Measurements from ENCODE around the gene TMEM263. TPM values are rescaled to one million over a fixed set of nuclear protein-coding genes. Genes with fewer than 3 reads are reported as not detected.
"Not testable (repeated sequence)": the region's sequence is repeated elsewhere in the genome, so short reads cannot be mapped to it uniquely, and the experiment has no call there.

Gene TMEM263
- total RNA-seq = 46.8 and 48.1 TPM in 2 replicates

DNA sequence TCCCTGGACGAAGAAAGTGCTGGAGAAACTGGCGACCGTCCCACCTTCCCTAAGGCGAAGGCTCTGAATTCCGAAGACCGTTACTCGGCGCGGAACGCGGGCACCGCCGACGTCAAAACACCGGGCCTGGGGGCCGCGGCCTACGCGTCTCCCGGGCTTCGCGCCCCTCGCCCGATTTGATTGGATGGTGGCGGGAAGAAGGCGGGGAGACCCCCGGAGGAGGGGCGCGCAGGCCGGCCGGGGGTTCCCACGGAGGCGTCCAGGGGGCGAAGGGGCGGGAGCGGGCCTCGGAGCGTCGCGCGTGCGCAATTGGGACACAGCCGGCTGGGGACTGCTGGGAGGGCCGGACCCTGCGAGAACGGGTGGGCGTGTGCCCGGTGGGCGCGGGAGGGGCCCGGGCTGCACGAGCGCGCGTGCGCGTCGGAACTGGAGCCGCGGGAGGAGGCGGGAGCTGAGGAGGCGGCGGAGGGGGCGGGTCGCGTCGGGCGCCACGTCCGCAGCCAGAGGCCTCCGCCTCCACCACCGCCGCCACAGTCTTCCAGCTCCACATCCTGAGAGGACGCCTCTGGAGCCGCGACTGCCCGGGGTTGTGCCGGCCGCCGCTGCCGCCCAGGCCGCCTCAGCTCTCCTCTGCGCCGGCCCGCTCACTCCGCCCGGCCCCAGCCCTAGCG is at the start of gene TMEM263:
TSS of gene TMEM263 (plus strand) at position 531 of the 671 bp plus-strand sequence. CDS start 11,210 bp downstream, outside the sequence.
- peak; percentile 99 for DNase-seq

DNA sequence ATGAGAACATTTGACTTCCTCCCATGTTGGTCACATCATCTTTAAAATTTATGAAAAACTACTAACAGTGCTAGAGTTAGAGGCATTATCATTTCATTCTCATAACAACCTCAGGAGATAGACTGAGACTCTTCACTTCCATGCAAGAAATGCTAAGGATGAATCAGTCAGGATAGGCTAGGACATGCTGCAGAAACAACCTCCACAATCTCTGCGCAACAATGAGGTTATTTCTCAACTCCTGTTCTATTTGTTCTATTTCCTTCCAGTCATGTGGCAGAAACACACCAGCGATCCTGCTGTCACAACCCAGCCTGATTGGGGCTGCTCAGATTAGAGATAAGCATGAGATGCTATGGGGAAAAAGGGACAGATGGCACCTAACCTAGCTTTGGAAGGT is 49.0 kb upstream of the TMEM263 start:
- DNase-seq = no peak

DNA sequence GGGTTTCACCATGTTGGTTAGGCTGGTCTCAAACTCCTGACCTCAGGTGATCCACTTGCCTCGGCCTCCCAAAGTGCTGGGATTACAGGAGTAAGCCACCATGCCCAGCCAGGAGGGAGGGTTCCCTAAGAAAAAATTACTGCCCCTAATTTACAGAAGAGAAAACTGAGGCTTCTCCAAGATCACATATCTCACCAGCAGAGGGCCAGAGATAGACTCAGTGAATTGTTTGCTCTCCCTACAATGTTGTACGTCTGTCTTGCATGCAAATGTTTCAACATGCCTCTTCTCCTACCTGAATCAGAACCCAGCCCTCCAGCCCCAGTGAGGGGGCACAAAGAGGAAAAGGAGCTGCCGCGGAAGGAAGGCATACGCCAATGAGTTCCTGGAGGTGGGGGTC is 48.3 kb upstream of the TMEM263 start:
- DNase-seq = no peak

DNA sequence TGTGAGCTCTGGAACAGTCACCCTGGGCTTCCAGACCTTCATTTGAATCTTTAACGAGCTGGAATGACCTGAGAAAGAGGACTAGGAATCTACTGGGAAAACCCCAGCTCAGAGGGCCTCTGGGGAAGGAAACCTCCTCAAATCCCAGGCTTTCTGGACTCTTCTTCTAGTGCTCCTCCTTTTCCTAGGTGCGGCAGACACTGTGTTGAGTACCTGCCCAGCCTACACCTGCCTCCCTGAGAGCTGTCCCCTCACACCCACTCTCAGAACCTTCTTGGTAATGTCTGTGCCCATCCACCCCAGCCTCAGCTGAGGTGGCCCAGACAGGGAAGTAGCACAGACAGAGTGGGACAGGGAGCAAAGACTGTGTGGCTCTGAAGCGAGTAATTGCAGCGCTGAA is 47.9 kb upstream of the TMEM263 start:
- no peak for DNase-seq

DNA sequence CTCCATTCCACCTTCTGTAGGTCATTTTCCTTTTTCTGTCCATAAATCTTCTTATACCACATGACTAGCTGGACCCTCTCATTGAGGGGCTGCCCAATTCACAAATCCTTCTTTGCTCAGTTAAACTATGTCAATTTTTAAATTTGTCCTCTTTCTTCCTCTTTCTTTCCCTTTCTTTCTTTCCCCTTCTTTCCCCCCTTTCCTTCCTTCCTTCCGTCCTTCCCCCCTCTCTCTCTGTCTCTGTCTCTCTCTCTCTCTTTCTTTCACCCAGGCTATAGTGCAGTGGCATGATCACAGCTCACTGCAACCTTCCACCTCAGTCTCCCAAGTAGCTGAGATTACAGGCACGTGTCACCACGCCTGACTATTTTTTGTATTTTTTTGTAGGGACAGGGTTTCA is 47.1 kb upstream of the TMEM263 start:
- no peak for DNase-seq

DNA sequence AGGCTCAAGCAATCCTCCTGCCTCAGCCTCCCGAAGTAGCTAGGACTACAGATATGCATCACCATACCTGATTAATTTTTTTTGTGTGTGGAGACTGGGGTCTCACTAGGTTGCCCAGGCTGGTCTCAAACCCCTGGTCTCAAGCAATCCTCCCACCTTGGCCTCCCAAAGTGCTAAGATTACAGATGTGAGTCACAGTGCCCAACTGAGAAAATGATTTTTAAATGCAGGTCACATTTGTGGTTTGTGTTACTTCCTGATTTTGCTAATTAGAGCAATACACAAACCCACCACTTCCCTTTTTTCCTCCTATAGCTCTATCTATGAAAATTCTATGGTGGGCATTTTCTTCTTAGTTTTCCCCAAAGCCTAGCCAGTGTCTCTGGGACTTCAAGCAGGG is 45.5 kb upstream of the TMEM263 start:
- no peak for DNase-seq

DNA sequence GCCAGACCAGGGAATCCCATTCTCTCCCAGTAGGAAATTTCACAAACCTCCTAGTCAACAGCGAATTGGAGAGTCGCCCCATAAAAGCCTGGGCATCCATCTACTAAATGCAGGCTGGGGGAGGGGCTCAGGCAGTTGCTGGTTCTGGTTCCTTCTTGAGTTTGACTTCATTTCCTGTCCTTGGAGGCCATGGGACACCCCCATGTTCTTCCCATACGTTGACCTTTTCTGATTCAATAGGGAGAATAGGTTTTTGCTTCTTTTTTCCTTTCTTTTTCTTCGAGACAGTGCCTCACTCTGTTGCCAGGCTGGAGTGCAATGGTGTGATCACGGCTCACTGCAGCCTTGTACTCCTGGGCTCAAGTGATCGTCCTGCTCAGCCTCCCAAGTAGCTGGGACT is 44.1 kb upstream of the TMEM263 start:
- no peak for DNase-seq

DNA sequence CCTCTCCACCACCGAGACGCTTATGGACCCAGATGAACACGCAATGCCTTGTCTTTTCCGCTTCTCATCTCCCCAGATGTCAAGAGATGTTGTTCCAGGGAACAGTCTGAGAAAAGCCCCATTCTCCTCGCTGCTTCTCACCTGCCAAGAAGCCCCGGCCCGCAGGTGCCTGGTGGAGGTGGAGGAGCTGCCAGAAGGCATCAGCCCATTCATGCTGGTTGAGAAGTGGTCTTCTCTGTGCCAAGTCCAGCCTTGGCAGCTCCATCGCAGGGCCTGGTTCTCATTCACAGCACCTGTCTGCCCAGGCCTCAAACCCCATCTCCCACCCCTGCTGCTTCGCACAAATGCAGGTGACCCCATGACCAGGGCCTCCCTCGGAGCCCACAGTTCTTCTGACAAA is 42.3 kb upstream of the TMEM263 start:
- DNase-seq = no peak

DNA sequence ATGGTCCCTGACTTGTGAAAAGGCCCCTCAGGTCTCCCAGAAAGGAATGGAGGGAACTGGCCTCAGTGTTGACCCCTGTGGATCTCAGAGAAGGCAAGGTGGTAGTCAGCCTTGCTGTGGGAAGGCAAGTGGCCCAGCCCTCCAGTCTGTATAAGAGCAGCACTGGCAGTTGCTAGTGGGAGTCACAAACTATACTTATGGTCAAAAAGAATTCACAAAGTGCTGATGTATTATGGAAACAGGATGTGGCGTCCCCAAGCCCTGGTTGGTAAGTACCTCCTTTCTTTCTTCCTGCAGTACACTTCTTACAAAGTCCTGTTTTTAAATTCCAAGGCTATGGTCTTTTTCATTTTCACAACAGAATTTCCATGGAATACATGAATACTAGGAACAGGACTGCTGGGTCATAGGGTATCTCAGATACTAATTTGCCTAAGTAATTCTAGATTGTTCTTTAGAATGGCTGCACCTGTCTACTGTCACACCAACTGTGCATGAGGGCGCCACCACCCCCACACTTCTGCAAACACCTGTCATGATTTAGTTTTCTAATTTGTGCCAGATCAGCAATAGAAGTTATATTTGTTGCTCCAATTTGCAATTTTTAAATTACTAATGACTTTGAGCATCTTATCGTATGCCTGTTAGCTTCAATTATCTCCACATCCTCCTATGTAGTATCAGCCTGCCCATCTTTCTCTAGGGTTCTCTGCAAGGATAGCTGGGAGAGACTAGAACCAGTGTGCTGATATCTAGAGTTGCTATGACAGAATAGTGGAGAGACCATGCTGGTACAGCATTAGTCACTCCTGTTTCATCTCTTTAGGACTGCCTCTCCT is 40.7 kb upstream of the TMEM263 start:
- DNase-seq = no peak

DNA sequence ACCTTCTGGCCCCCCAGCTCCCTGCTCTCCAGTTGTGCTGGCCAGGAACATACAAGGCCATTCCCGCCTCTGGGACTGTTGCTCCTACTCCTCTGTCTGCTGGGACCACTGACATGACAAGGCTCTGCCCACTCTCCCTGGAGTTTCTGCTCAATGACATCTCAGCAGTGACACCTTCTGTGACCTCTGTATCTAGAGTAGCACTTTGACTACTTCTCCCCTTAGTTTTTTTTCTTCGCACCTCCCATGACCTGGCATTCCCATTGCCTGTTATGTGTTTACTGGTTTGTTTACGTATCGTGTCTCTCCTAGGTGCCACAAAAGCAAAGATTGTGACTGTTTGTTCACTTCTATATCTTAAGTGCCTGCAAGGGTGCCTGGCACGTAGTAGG is 40.1 kb upstream of the TMEM263 start:
- no peak for DNase-seq

DNA sequence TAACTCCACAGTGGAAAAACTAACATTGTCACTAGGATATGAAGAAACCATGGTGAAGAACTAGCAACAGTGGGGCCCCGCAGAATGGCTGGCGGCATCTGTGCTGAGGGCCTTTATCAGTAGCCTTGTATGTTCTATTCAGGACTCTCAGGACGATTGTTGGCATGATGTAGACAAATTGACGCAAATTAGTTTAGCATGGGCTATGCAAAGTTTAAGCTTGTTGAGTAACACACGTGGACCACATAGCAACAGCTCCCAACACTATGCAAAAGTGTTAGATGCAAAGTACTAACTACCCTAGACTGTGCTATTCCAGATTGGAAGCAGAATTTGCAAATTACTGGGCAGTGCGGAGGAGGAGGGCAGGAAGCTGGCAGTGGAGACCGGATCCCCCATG is 38.2 kb upstream of the TMEM263 start:
- peak; percentile 19 for DNase-seq

DNA sequence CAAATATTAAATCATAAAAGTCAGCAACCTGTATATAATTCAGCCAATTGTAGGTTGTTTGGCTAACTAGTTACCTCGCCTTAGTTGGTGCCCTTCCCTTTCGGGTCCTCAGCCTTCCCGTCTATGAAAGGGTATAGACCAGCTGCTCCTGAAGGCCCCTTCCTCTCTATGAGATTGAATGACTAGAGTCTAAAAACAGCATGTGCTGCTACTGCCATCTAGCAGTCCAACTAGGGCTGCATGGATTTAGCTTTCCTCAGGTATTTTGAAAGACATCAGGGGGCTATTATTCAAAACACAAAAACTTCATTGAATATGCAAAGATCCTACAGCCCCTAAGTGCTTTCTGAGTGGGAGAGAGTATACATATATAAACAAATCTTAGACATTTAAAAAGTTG is 37.0 kb upstream of the TMEM263 start:
- DNase-seq = peak; percentile 59

DNA sequence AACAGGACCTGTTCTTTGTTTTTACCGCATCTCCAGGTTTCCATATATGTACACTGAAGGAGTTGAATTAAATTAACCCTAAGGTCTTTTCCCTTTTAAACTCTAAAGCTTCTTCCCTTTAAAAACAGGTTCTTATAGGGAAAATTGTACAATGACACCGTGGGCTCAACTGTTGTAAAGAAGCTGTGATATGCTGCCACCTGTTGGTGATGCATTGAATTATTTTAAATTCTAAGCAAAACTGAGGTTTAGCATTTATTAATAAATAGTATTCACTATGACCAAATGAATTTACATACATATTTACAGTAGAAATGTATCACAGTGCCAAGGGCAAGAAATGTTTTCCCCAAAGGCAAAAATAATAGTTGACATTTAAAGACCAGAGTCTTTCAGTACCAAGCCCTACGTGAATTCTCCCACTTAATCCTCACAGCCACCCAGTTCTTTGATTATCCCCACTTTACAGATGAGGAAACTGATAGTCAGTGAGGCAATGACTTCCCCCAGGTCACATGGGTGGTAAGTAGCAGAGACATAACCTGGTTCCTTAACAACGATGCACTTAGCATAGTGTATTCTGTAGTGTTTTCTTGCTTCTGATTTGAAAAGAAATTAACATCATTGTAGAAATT is 35.7 kb upstream of the TMEM263 start:
- DNase-seq = peak; percentile 78

DNA sequence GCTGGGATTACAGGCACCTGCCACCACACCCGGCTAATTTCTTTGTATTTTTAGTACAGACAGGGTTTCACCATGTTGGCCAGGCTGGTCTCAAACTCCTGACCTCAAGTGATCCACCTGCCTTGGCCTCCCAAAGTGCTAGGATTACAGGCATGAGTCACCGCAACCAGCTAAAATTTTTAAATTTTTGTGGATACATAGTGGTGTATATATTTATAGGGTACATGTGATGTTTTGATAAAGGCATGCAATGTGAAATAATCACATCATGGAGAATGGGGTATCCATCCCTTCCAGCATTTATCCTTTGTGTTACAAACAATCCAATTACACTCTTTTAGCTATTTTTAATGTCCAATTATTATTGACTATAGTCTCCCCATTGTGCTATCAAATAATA is 33.7 kb upstream of the TMEM263 start:
- DNase-seq = not testable (repeated sequence)

DNA sequence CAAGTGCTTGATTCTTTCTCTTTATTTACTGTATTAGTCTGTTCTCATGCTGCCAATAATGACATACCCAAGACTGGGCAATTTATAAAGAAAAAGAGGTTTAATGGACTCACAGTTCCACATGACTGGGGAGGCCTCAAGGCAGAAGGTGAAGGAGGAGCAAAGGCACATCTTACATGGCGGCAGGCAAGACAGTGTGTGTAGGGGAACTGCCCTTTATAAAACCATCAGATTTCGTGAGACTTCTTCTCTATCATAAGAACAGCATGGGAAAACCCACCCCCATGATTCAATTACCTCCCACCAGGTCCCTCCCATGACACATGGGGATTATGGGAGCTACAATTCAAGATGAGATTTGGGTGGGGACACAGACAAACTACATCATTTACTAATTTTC is 32.1 kb upstream of the TMEM263 start:
- DNase-seq = not testable (repeated sequence)

DNA sequence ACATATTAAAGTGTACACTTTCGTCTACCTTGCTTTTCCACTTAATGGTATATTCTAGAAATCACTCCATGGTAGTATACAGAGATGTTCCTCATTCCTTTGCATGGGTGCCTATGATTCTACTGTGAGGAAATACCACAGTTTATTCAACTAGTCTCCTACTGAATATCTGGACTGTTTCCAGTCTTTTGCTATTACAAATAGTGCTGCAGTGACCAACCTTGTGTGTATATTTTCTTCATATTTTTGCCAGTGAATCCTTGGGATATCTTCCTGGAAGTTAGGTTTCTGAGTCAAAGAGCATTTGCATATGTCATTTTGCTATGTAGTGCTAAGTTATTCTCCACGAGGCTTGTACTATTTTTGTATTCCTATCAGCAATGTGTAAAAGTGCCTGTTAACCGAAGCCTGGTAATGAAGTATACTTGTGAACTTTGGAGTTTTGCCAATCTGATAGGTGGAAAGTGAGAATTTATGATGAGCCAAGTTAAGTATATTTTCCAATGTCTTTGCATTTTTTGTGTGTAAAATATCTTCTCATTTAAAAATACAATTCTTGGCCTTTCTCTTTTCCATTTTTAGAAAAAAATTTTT is 31.3 kb upstream of the TMEM263 start:
- no peak for DNase-seq

DNA sequence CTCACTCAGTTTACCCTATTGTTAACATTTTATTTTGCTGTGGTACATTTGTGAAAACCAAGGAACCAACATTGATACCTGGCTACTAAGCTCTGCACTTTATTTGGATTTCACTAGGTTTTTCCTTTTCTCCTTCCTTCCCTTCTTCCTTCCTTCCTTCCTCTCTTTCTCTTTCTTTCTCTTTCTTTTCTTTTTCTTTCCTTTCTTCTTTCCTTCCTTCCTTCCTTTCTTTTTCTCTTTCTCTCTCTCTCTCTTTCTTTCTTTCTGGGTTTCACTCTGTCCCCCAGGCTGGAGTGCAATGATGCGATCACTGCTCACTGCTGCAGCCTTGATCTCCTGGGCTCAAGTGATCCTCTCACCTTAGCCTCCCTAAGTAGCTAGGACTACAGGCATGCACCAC is 29.1 kb upstream of the TMEM263 start:
- no peak for DNase-seq

DNA sequence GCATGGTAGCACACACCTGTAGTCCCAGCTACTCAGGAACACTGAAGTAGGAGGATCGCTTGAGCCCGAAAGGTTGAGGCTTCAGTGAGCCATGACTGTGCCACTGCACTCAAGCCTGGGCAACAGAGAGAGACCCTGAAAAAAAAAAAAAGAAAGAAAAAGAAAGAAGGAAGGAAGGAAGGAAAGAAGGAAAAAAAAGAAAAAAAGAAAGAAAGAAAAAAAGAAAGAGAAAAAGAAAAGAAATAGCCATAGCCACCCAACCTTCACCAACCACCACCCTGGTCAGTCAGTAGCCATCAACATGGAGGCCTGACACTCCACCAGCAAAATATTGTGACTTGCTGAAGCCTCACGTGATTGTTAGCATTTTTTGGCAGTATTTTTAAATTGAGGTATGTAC is 21.4 kb upstream of the TMEM263 start:
- DNase-seq = no peak

DNA sequence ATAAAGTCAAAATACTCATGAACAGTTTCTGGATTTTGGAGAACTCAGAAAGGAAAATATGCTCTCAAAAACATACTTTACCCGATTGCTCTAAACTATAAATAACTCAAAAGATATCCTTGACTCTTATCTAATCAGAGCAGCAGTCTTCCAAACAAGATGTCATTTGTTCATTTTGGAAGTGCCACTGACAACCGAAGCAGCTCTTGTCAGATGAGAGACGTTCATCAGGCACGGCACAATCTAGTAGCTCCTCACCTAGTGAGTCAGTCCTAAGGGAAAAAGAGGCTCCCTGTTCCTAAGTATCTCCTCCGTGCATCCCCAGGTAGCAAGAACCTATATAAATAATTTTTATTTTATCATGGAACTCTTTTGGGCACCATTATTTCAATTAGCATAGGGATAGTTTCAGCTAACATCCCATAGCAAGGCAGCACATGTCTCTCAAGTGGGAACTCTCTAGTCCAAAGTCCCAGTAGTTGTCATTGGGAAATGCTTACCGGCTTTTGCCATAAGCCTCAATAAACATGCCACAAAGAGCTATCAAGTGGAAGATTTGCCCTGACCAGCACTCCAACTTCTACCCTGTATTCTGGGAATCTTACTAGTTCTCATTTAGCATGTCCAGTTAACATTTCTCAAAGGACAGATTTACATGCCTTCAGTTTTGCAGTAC is 14.1 kb upstream of the TMEM263 start:
- no peak for DNase-seq

DNA sequence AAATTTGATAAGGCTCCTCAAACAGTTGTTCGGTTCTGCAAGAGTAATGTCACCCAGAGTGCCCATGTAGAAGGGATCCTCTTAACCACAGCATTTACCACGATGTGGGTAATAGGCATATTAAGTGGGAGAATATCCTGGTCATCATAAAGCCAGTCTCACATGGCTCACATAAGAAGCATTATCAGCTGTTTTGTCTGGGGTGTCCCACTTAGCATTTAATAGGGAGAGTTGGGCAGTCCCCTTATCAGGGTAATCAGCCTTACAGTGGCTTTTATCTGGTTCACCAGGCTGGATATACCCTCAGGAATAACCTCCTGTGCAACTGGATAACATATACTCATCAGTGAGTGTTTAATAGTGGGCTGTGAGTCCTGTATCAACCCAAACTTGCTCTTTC is 12.9 kb upstream of the TMEM263 start:
- DNase-seq = no peak

DNA sequence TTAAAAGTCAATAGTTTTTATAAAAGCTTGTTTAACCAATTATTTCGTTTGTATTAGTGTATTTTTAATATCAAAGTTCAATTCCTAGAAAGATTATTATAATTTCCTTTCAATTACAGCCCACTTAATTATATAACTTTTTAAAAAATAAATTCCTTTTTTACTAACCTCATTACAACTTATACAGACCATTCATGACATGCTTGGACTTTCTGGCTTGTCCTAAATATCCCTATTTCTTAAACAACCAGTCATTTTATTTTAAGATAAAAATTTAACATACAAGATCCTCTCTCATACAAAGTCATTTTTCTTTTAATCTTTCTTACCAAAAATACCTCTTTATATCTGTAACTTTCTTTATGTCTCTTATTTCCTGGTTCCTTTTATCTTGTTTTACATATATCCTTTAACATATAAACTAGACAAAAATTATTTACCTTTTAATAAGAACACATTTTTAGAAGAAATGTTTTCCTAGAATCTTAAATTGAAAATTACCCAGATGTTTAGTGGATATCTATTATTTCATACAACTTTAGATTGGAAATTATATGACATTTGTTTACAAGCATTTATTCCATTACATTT is 10.4 kb upstream of the TMEM263 start:
- DNase-seq = no peak

DNA sequence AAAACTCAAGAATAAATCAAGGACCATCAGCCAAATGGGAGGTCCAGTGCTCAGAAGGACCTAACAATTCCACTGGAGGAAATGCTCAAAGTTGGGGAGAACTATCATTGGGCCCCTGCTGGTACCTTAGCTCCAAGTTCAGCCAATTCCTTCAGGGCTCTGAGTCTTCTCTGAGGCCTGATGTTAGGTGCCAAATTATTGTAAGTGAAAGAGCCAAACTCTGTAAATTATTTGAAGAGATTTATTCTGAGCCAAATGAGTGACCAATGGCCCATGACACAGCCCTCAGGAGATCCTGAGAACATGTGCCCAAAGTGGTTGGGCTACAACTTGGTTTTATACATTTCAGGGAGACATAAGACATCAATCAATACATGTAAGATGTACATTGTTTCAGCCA is 8.2 kb upstream of the TMEM263 start:
- no peak for DNase-seq
